Neural progenitor cell (in vitro differentiated cells): ENCODE data around the gene KIAA0232. TPM values are rescaled to one million over a fixed set of nuclear protein-coding genes. Genes with fewer than 3 reads are reported as not detected.
A peak's percentile ranks its signal among the peaks of the same experiment; 100 is the strongest.

ENCODE experiments used
- DNase-seq: peaks from one replicate; pipeline ENCODE4 v3.0.0-alpha.2; 2016; ENCODE audit warnings: low spot score
- H2AFZ ChIP-seq: fragments of 200-600 bp; sonication (generic); replicated peaks from 2 replicates; pipeline ENCODE4 v1.6.1; 2016; ENCODE audit warnings: antibody characterized with exemption
- H3F3A ChIP-seq: fragments of 200-600 bp; sonication (generic); 2 replicates; pipeline ENCODE4 v1.6.1; 2016; ENCODE audit warnings: antibody characterized with exemption, low read depth
- H3K27ac ChIP-seq: fragments of 200-600 bp; sonication (generic); 2 replicates; pipeline ENCODE4 v1.5.1; 2016; ENCODE audit warnings: mild to moderate bottlenecking
- H3K27me3 ChIP-seq: fragments of 200-600 bp; sonication (generic); 2 replicates; pipeline ENCODE4 v1.6.1; 2016; ENCODE audit warnings: mild to moderate bottlenecking, moderate library complexity
- H3K36me3 ChIP-seq: fragments of 200-600 bp; sonication (generic); 2 replicates; pipeline ENCODE4 v1.5.1; 2016
- H3K4me1 ChIP-seq: fragments of 200-600 bp; sonication (generic); 2 replicates; pipeline ENCODE4 v1.6.1; 2016; ENCODE audit warnings: mixed run types
- H3K4me2 ChIP-seq: fragments of 200-600 bp; sonication (generic); 2 replicates; pipeline ENCODE4 v1.6.1; 2016
- H3K4me3 ChIP-seq: fragments of 200-600 bp; sonication (generic); 2 replicates; pipeline ENCODE4 v1.5.1; 2016
- H3K79me2 ChIP-seq: fragments of 200-600 bp; sonication (generic); 2 replicates; pipeline ENCODE4 v1.6.1; 2016; ENCODE audit warnings: low read depth
- H3K9ac ChIP-seq: fragments of 200-600 bp; sonication (generic); 2 replicates; pipeline ENCODE4 v1.6.1; 2016
- H3K9me3 ChIP-seq: fragments of 200-600 bp; sonication (generic); 2 replicates; pipeline ENCODE4 v1.5.1; 2016; ENCODE audit warnings: low read depth
- H4K20me1 ChIP-seq: fragments of 200-600 bp; sonication (generic); 2 replicates; pipeline ENCODE4 v1.6.1; 2016; ENCODE audit warnings: low read depth
- H3K27ac Mint-ChIP-seq: 3 replicates; pipeline ENCODE4 v1.8.0; 2021; ENCODE audit warnings: mixed read lengths
- H3K27me3 Mint-ChIP-seq: 2 replicates; pipeline ENCODE4 v1.8.0; 2022; ENCODE audit warnings: low read depth, mild to moderate bottlenecking, inconsistent platforms, moderate library complexity, mixed read lengths; ENCODE audit not compliant: insufficient read depth
- H3K36me3 Mint-ChIP-seq: 3 replicates; pipeline ENCODE4 v1.8.0; 2021; ENCODE audit warnings: mixed read lengths
- H3K4me1 Mint-ChIP-seq: 3 replicates; pipeline ENCODE4 v1.8.0; 2021; ENCODE audit warnings: mixed read lengths
- H3K4me3 Mint-ChIP-seq: 3 replicates; pipeline ENCODE4 v1.8.0; 2021; ENCODE audit warnings: mild to moderate bottlenecking, moderate library complexity, mixed read lengths
- H3K9me3 Mint-ChIP-seq: 3 replicates; pipeline ENCODE4 v1.8.0; 2020; ENCODE audit warnings: mixed read lengths
- EZH2 ChIP-seq: fragments of 200-600 bp; sonication (generic); IDR thresholded peaks from 2 replicates; pipeline ENCODE4 v1.6.1; 2017; ENCODE audit warnings: antibody characterized with exemption, mild to moderate bottlenecking, moderate library complexity
- EZH2phosphoT487 ChIP-seq: fragments of 200-600 bp; sonication (generic); IDR thresholded peaks from 2 replicates; pipeline ENCODE4 v1.6.1; 2017; ENCODE audit warnings: antibody characterized with exemption
- total RNA-seq: library from RNA; depleted of rRNA; stranded (reverse); fragments of >200 nt; gene quantifications from 2 replicates; pipeline ENCODE4 v1.2.3, GENCODE V29; 2015; ENCODE audit warnings: low replicate concordance
- TF ChIP-seq, protein P1 (sequence below): fragments of 200-600 bp; sonication (generic); IDR thresholded peaks from 2 replicates; pipeline ENCODE4 v1.5.1; 2017; ENCODE audit warnings: antibody characterized with exemption, mild to moderate bottlenecking

Gene KIAA0232
- total RNA-seq, 1 donor from 2014 or later: 42.9 TPM

GRCh38 chr4:6929339-6929811 lies 146.8 kb downstream of the KIAA0232 start:
- Mint-ChIP-seq H3K4me1 (peaks cover 39% of the 10 kb centered on the region), H3K36me3 (peaks cover 34% of the 10 kb centered on the region), H3K27me3 (peaks cover 7% of the 10 kb centered on the region), H3K27ac (no peak overlapping the region), H3K4me3 (peak overlapping the region; percentile 12), H3K9me3 (peaks cover 12% of the 10 kb centered on the region)
- TF ChIP-seq, protein P1, sequence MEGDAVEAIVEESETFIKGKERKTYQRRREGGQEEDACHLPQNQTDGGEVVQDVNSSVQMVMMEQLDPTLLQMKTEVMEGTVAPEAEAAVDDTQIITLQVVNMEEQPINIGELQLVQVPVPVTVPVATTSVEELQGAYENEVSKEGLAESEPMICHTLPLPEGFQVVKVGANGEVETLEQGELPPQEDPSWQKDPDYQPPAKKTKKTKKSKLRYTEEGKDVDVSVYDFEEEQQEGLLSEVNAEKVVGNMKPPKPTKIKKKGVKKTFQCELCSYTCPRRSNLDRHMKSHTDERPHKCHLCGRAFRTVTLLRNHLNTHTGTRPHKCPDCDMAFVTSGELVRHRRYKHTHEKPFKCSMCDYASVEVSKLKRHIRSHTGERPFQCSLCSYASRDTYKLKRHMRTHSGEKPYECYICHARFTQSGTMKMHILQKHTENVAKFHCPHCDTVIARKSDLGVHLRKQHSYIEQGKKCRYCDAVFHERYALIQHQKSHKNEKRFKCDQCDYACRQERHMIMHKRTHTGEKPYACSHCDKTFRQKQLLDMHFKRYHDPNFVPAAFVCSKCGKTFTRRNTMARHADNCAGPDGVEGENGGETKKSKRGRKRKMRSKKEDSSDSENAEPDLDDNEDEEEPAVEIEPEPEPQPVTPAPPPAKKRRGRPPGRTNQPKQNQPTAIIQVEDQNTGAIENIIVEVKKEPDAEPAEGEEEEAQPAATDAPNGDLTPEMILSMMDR: no peak
- TF ChIP-seq EZH2phosphoT487: no peak
- no peak for DNase-seq
- Histone ChIP-seq H3K27me3 (no peaks in the 10 kb centered on the region), H2AFZ (no peak overlapping the region), H3K9me3 (no peaks in the 10 kb centered on the region), H3K4me3 (no peak overlapping the region), H3K79me2 (peaks cover 78% of the 10 kb centered on the region), H3K4me1 (peaks cover 18% of the 10 kb centered on the region), H4K20me1 (peaks cover 75% of the 10 kb centered on the region), H3K9ac (no peak overlapping the region), H3K36me3 (no peaks in the 10 kb centered on the region), H3K27ac (no peak overlapping the region), H3K4me2 (peak overlapping the region; percentile 62), H3F3A (peaks cover 11% of the 10 kb centered on the region)

DNA sequence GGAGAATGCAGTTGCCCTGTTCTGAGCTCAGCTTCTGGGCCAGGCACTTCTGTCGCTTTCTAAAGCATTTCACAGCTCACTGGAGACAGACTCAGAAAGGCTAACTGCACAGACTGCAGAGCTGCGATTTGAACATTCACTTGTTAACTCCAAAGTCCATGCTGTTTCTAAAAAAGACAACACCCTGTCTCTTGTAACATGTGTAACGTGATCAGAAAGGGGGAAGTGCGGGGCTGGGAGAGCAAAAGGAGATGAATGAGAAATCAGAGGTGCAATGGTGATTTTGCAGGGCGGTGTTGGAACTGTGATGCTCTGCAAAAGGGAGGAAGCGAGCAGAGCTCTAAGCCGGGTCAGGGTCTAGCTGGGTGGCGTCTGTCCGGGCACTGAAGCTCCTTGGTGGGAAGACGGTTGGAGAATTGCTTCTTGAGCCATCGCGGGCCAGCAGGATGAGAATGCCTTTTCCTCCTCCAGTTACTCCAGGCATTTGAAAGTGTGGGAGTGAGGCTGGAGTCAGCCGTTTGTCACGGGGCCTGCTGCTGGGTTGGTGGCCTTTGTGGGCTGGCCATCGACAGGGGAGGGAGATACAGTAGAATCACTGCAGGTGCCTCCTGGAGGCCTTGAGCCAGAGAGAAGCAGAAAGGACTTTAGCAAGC lies 147.4 kb downstream of the KIAA0232 start:
- Histone ChIP-seq H3K9ac (no peak overlapping the region), H3K27ac (peak overlapping the region; percentile 74), H3F3A (peaks cover 11% of the 10 kb centered on the region), H3K4me3 (no peak overlapping the region), H3K27me3 (no peaks in the 10 kb centered on the region), H3K36me3 (no peaks in the 10 kb centered on the region), H3K4me2 (peak overlapping the region; percentile 62), H2AFZ (no peak overlapping the region), H3K9me3 (no peaks in the 10 kb centered on the region), H3K4me1 (peaks cover 18% of the 10 kb centered on the region), H4K20me1 (peaks cover 70% of the 10 kb centered on the region), H3K79me2 (peaks cover 84% of the 10 kb centered on the region)
- Mint-ChIP-seq H3K27ac (peak overlapping the region; percentile 97), H3K36me3 (peaks cover 29% of the 10 kb centered on the region), H3K4me3 (no peak overlapping the region), H3K9me3 (peaks cover 12% of the 10 kb centered on the region), H3K4me1 (peaks cover 39% of the 10 kb centered on the region), H3K27me3 (peaks cover 7% of the 10 kb centered on the region)
- peak; percentile 55 for DNase-seq
- no peak for TF ChIP-seq EZH2
- TF ChIP-seq EZH2phosphoT487: no peak
- TF ChIP-seq, protein P1: no peak

DNA sequence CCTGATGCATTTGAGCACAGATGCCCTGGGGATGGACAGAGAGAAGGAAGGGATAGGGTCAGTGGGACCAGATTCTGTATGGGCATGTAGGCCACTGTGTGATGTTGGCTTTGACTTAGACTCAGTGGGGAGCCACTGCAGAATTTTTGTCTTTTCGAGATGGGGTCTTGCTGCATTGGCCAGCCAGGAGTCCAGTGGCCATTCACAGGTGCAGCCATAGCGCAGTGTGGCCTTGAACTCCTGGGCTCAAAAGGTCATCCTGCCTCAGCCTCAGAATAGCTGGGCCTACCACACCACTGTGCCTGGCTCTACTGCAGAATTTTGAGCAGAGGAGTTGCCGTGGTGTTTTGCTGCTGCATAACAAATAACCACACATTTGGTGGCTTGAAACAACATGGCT lies 149.9 kb downstream of the KIAA0232 start:
- Histone ChIP-seq H3K27ac (no peak overlapping the region), H4K20me1 (peaks cover 57% of the 10 kb centered on the region)

More for the DNA sequence above, 149.9 kb downstream of the KIAA0232 start:
- H3K36me3 Mint-ChIP-seq: peaks cover 20% of the 10 kb centered on the region
- Histone ChIP-seq H3K4me1 (peaks cover 18% of the 10 kb centered on the region), H3K27me3 (no peaks in the 10 kb centered on the region), H3K9me3 (no peaks in the 10 kb centered on the region), H3K4me2 (no peak overlapping the region), H3K9ac (no peak overlapping the region), H2AFZ (no peak overlapping the region), H3K79me2 (peaks cover 83% of the 10 kb centered on the region), H3K36me3 (no peaks in the 10 kb centered on the region), H3K4me3 (no peak overlapping the region), H3F3A (peaks cover 11% of the 10 kb centered on the region)
- no peak overlapping the region for H3K27ac Mint-ChIP-seq
- no peak overlapping the region for H3K4me3 Mint-ChIP-seq
- no peak for DNase-seq
- peaks cover 36% of the 10 kb centered on the region for H3K4me1 Mint-ChIP-seq
- H3K27me3 Mint-ChIP-seq: peaks cover 7% of the 10 kb centered on the region
- H3K9me3 Mint-ChIP-seq: peaks cover 12% of the 10 kb centered on the region
- TF ChIP-seq, protein P1: no peak
- no peak for TF ChIP-seq EZH2
